Measurements from ENCODE around the gene QPCTL. TPM values are rescaled to one million over a fixed set of nuclear protein-coding genes. Genes with fewer than 3 reads are reported as not detected.

Gene QPCTL
- total RNA-seq, 4 donors from 2014 or later = 0.75 to 17.3 (median 7.2) TPM

GRCh38 chr19:45729800-45730290, 37.4 kb downstream of the QPCTL start:
- in situ Hi-C loops (cut with MboI; ENCODE audit: low pct_ligation_motif_present in 1 of 4, low pct_unique_long_range_greater_than_20kb in 1 of 4, low sequenced_read_pairs in 3 of 4) = no loop called here
- intact Hi-C loops (cut with DNase I; ENCODE audit: low total_unique reads) = no loop called here
- WGBS, 2 donors (ENCODE audit: low coverage in 1 of 2) = 2 to 5% methylated on average over 6 to 10 of the region's 10 CpGs

GRCh38 chr19:45730368-45731288, 38.2 kb downstream of the QPCTL start, which contains the start of gene FBXO46:
TSS of gene FBXO46 (minus strand) at chr19:45730896. CDS start at chr19:45713495, 17,401 bp downstream.
- peak; percentile 97 for DNase-seq
- Histone ChIP-seq H3K36me3 (no peaks in the 10 kb centered on the region), H3K9me3 (no peaks in the 10 kb centered on the region), H3K4me3 (peak within 1 kb of the TSS; percentile 74 to 98 (median 86)), H3K27ac (peak within 1 kb of the TSS; percentile 79 to 93 (median 84)), H3K27me3 (no peaks in the 10 kb centered on the region), H3K4me1 (peaks cover 6 to 27% (median 16%) of the 10 kb centered on the region in 4 donors)
- in situ Hi-C loops (cut with MboI; ENCODE audit: low pct_ligation_motif_present in 1 of 4, low pct_unique_long_range_greater_than_20kb in 1 of 4, low sequenced_read_pairs in 3 of 4) = no loop called here
- intact Hi-C loops (cut with DNase I; ENCODE audit: low total_unique reads) = no loop called here
- TF ChIP-seq POLR2A (IDR thresholded peaks at IDR 0.05) (peak; percentile 93), CTCF (IDR thresholded peaks at IDR 0.05) (peak in 2 of 5 experiments; percentile 3 to 12), EP300 (IDR thresholded peaks at IDR 0.05; ENCODE audit: low read depth) (no peak), POLR2AphosphoS5 (IDR thresholded peaks at IDR 0.05) (peak; percentile 88 to 95 (median 95))
- WGBS, 2 donors (ENCODE audit: low coverage in 1 of 2) = 2% methylated on average over 21 to 44 of the region's 48 CpGs

More at GRCh38 chr19:45729800-45730290, 37.4 kb downstream of the QPCTL start:
- H3K4me1 ChIP-seq = peaks cover 6 to 27% (median 16%) of the 10 kb centered on the region in 4 donors
- DNase-seq = peak; percentile 29
- H3K4me3 ChIP-seq = peak overlapping the region; percentile 74 to 98 (median 86)
- no peaks in the 10 kb centered on the region for H3K27me3 ChIP-seq
- H3K36me3 ChIP-seq = no peaks in the 10 kb centered on the region
- no peaks in the 10 kb centered on the region for H3K9me3 ChIP-seq
- H3K27ac ChIP-seq = peak overlapping the region; percentile 79 to 93 (median 84)
- no peak for TF ChIP-seq CTCF (IDR thresholded peaks at IDR 0.05)
- no peak for TF ChIP-seq POLR2A (IDR thresholded peaks at IDR 0.05)
- TF ChIP-seq EP300 (IDR thresholded peaks at IDR 0.05; ENCODE audit: low read depth) = no peak
- TF ChIP-seq POLR2AphosphoS5 (IDR thresholded peaks at IDR 0.05) = no peak

GRCh38 chr19:45733160-45733810, 40.8 kb downstream of the QPCTL start, which contains the start of gene MEIOSIN:
TSS of gene MEIOSIN (plus strand) at chr19:45733439. CDS start at chr19:45735377, 1,938 bp downstream.
- WGBS, 2 donors (ENCODE audit: low coverage in 1 of 2) = 95% methylated on average over 59 of the region's 59 CpGs; no CpG with 5 or more reads in 1 of the 2 donors
- TF ChIP-seq POLR2A (IDR thresholded peaks at IDR 0.05) = no peak
- no peak for TF ChIP-seq POLR2AphosphoS5 (IDR thresholded peaks at IDR 0.05)
- no peak for TF ChIP-seq CTCF (IDR thresholded peaks at IDR 0.05)
- no peak for TF ChIP-seq EP300 (IDR thresholded peaks at IDR 0.05; ENCODE audit: low read depth)
- Histone ChIP-seq H3K27me3 (no peaks in the 10 kb centered on the region), H3K4me1 (peaks cover 6 to 20% (median 14%) of the 10 kb centered on the region in 4 donors), H3K9me3 (no peaks in the 10 kb centered on the region), H3K27ac (no peak within 1 kb of the TSS), H3K36me3 (no peaks in the 10 kb centered on the region), H3K4me3 (no peak within 1 kb of the TSS)
- peak; percentile 9 for DNase-seq
- in situ Hi-C loops (cut with MboI; ENCODE audit: low pct_ligation_motif_present in 1 of 4, low pct_unique_long_range_greater_than_20kb in 1 of 4, low sequenced_read_pairs in 3 of 4) = no loop called here
- intact Hi-C loops (cut with DNase I; ENCODE audit: low total_unique reads) = no loop called here
